H1 (cell line): ENCODE measurements around the gene CISH. TPM values are rescaled to one million over a fixed set of nuclear protein-coding genes. Genes with fewer than 3 reads are reported as not detected.

Experiments used
- BCL11A ChIP-seq, 2 experiments: IDR thresholded peaks; one replicate each; pipeline ENCODE4 v1.6.1; 2011; ENCODE audit warnings: low read depth in 2 of 2, low read length in 2 of 2, mild to moderate bottlenecking in 2 of 2
- HDAC6 ChIP-seq: IDR thresholded peaks from one replicate; pipeline ENCODE4 v1.7.1; 2012; ENCODE audit warnings: low read depth, mild to moderate bottlenecking, inconsistent platforms, low read length, moderate library complexity
- KDM4A ChIP-seq: IDR thresholded peaks from one replicate; pipeline ENCODE4 v1.7.1; 2012; ENCODE audit warnings: low read depth, mild to moderate bottlenecking, moderate library complexity, low read length, inconsistent platforms; ENCODE audit not compliant: severe bottlenecking
- POU5F1 ChIP-seq: IDR thresholded peaks from 2 replicates; pipeline ENCODE4 v1.6.1; 2011; ENCODE audit warnings: low read depth, mild to moderate bottlenecking, low read length, moderate library complexity
- SP1 ChIP-seq: IDR thresholded peaks from 2 replicates; pipeline ENCODE4 v1.6.1; 2011; ENCODE audit warnings: low read depth, low read length
- ZNF274 ChIP-seq: IDR thresholded peaks from 2 replicates; pipeline ENCODE4 v1.7.0; 2012; ENCODE audit warnings: low read length, borderline replicate concordance; ENCODE audit errors: extremely low read depth
- polyA plus RNA-seq, 7 experiments: library from polyadenylated mRNA; depleted of rRNA in 3 of 7; stranded (reverse) in 5 of 7; unstranded in 2 of 7; fragments of >200 nt in 5 of 7; fragments of 200-250 nt in 2 of 7; gene quantifications; 1 replicate in 5 of 7; 2 replicates in 1 of 7; 4 replicates in 1 of 7; pipeline versions ENCODE4 v1.2.1 to v1.2.3, GENCODE V29; 2011 to 2013; ENCODE audit warnings: missing spikeins in 2 of 7, mixed read lengths in 2 of 7
- total RNA-seq: library from RNA; stranded (reverse); fragmentation: NEBNext Ultra II Directional; extraction: Animal tissue kit (Norgen Biotek cat#: 25700); gene quantifications from 2 replicates; pipeline ENCODE4 v1.2.1, GENCODE V29; 2021
- TF ChIP-seq, protein P1 (sequence below): IDR thresholded peaks from 2 replicates; pipeline ENCODE4 v1.6.1; 2012; ENCODE audit warnings: inconsistent platforms

CISH gene
- total and polyA plus RNA-seq, 2 of the 8 experiments (the other 6 are each of a cell fraction or from before 2014, with no cell fraction given), result 1.9 to 2.2 TPM

DNA sequence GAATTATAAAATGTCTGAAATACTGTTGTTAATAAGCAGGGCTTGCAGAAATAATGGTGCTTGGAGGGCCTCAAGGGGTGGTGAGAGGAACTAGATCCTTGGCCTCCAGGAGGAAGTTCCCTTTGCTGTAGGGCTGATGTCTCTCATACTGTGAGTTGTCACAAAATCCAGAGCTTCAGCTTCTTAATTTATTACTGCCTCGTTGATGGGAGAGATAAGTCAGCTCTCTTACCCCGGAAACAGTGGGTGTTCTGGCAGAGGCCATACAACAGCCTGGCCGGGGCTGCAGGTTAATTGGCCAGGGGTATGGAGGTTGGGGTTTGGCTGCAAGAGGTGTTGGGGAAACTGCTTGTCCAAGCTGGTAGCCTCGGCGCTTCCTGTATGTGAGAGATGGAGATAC is 20.9 kb upstream of the CISH start (continued):
- TF ChIP-seq, protein P1, sequence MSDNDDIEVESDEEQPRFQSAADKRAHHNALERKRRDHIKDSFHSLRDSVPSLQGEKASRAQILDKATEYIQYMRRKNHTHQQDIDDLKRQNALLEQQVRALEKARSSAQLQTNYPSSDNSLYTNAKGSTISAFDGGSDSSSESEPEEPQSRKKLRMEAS, result no peak
- TF ChIP-seq POU5F1 (no peak), KDM4A (no peak), HDAC6 (no peak), SP1 (no peak), BCL11A (IDR thresholded peaks at IDR 0.05; ENCODE audit: low read depth in 2 of 2, low read length in 2 of 2) (no peak), ZNF274 (no peak)
